Right atrium auricular region (tissue), 2 donors: ENCODE data around the gene ETNK1. TPM values are rescaled to one million over a fixed set of nuclear protein-coding genes. Genes with fewer than 3 reads are reported as not detected.

ENCODE experiments used
- DNase-seq: peaks from one replicate; pipeline ENCODE4 v3.0.0-alpha.2; 2019; ENCODE audit warnings: low spot score
- H3K27ac ChIP-seq, 2 donors: fragments of 200-600 bp; sonication (generic); 1 replicate in 1 of 2; 2 replicates in 1 of 2; pipeline ENCODE4 v1.5.1; 2016 to 2019
- H3K27me3 ChIP-seq, 2 donors: fragments of 200-600 bp; sonication (generic); one replicate each; pipeline versions ENCODE4 v1.5.1 to v1.6.0; 2017 to 2019
- H3K36me3 ChIP-seq: fragments of 200-600 bp; sonication (generic); one replicate; pipeline ENCODE4 v1.5.1; 2016
- H3K4me1 ChIP-seq, 2 donors: fragments of 200-600 bp; sonication (generic); one replicate each; pipeline versions ENCODE4 v1.5.1 to v1.6.0; 2017 to 2019
- H3K4me3 ChIP-seq, 2 donors: fragments of 200-600 bp; sonication (generic); 1 replicate in 1 of 2; 2 replicates in 1 of 2; pipeline ENCODE4 v1.5.1; 2017 to 2019; ENCODE audit warnings: mild to moderate bottlenecking in 1 of 2, moderate library complexity in 1 of 2
- H3K9me3 ChIP-seq, 2 donors: fragments of 200-600 bp; sonication (generic); one replicate each; pipeline ENCODE4 v1.5.1; 2019
- CTCF ChIP-seq, 2 donors: fragments of 200-600 bp; sonication (generic); IDR thresholded peaks; one replicate each; pipeline ENCODE4 v1.5.1; 2019; ENCODE audit warnings: antibody characterized with exemption in 2 of 2
- total RNA-seq, 2 donors: library from RNA; depleted of rRNA; stranded (reverse); fragments of >200 nt; gene quantifications; one replicate each; pipeline ENCODE4 v1.1.0, GENCODE V29; 2016

The ETNK1 gene
- total RNA-seq, 2 donors from 2014 or later, result 13.9 to 17.1 TPM

GRCh38 chr12:22683131-22683530 lies 58.2 kb downstream of the ETNK1 start:
- no peaks in the 10 kb centered on the region for H3K9me3 ChIP-seq
- H3K4me3 ChIP-seq, result no peak overlapping the region
- no peak for DNase-seq
- H3K36me3 ChIP-seq, result peaks cover 14% of the 10 kb centered on the region
- H3K27ac ChIP-seq, result no peak overlapping the region
- no peaks in the 10 kb centered on the region for H3K4me1 ChIP-seq
- TF ChIP-seq CTCF (IDR thresholded peaks at IDR 0.05), result no peak
- H3K27me3 ChIP-seq, result no peaks in the 10 kb centered on the region

- Histone ChIP-seq H3K27ac (no peak overlapping the region), H3K4me1 (no peaks in the 10 kb centered on the region), H3K9me3 (no peaks in the 10 kb centered on the region), H3K36me3 (peaks cover under 1% of the 10 kb centered on the region), H3K4me3 (no peak overlapping the region), H3K27me3 (no peaks in the 10 kb centered on the region)
- peak; percentile 64 to 72 for TF ChIP-seq CTCF (IDR thresholded peaks at IDR 0.05)
- DNase-seq, result no peak
These were observed 59.5 kb downstream of the ETNK1 start for GRCh38 chr12:22684140-22685118.

GRCh38 chr12:22686193-22686592 lies 61.2 kb downstream of the ETNK1 start:
- no peak for TF ChIP-seq CTCF (IDR thresholded peaks at IDR 0.05)

GRCh38 chr12:22687361-22688076 lies 62.5 kb downstream of the ETNK1 start:
- Histone ChIP-seq H3K4me3 (no peak overlapping the region), H3K9me3 (no peaks in the 10 kb centered on the region), H3K4me1 (no peaks in the 10 kb centered on the region), H3K27me3 (no peaks in the 10 kb centered on the region), H3K27ac (no peak overlapping the region), H3K36me3 (no peaks in the 10 kb centered on the region)
- no peak for TF ChIP-seq CTCF (IDR thresholded peaks at IDR 0.05)
- no peak for DNase-seq

More at GRCh38 chr12:22686193-22686592, 61.2 kb downstream of the ETNK1 start:
- no peak overlapping the region for H3K4me3 ChIP-seq
- no peaks in the 10 kb centered on the region for H3K4me1 ChIP-seq
- no peaks in the 10 kb centered on the region for H3K36me3 ChIP-seq
- DNase-seq, result no peak
- no peaks in the 10 kb centered on the region for H3K27me3 ChIP-seq
- H3K9me3 ChIP-seq, result no peaks in the 10 kb centered on the region
- H3K27ac ChIP-seq, result no peak overlapping the region

GRCh38 chr12:22689876-22690275 lies 64.9 kb downstream of the ETNK1 start:
- Histone ChIP-seq H3K4me1 (no peaks in the 10 kb centered on the region), H3K27ac (no peak overlapping the region), H3K4me3 (no peak overlapping the region), H3K9me3 (no peaks in the 10 kb centered on the region), H3K36me3 (no peaks in the 10 kb centered on the region), H3K27me3 (no peaks in the 10 kb centered on the region)
- TF ChIP-seq CTCF (IDR thresholded peaks at IDR 0.05), result no peak
- no peak for DNase-seq
